Fibroblast of lung (primary cell): ENCODE measurements around the gene VWF.

Source experiments
- EZH2 ChIP-seq: IDR thresholded peaks from 2 replicates; pipeline ENCODE4 v1.5.1; 2012; ENCODE audit warnings: low read length, control low read depth, mild to moderate bottlenecking; ENCODE audit errors: missing control alignments
- TF ChIP-seq, protein P1 (sequence below), 2 donors: IDR thresholded peaks in 1 of 2; conservative IDR thresholded peaks in 1 of 2; 1 replicate in 1 of 2; 2 replicates in 1 of 2; pipeline ENCODE4 v1.5.1; 2011 to 2012; ENCODE audit warnings: low read length in 2 of 2, control low read depth in 1 of 2, inconsistent platforms in 1 of 2, low read depth in 1 of 2, mild to moderate bottlenecking in 1 of 2

DNA sequence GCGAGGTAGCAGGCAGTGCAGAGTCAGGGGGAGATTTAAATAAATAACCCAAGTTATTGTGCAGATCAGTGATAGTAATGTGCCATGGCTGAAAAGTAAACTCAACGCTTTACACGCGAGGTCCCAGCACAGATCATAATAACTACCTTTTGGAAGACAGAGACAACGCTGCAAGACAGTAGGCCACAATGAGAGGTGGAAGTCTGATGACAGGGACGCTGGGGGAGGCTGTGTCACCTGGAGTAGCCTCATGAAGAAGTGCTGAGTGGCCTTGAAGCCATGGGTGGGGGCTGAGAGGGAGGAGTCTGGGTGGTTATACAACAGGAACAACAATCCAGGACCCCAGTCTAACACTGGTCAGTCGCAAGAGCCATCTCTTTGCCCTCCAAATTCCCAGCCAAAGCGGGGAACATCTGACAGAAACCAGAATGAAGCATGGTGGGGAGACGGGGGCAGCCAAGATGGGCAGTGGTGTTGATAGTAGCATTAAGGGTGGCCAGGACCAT is 207.6 kb downstream of the VWF start:
- TF ChIP-seq, protein P1, sequence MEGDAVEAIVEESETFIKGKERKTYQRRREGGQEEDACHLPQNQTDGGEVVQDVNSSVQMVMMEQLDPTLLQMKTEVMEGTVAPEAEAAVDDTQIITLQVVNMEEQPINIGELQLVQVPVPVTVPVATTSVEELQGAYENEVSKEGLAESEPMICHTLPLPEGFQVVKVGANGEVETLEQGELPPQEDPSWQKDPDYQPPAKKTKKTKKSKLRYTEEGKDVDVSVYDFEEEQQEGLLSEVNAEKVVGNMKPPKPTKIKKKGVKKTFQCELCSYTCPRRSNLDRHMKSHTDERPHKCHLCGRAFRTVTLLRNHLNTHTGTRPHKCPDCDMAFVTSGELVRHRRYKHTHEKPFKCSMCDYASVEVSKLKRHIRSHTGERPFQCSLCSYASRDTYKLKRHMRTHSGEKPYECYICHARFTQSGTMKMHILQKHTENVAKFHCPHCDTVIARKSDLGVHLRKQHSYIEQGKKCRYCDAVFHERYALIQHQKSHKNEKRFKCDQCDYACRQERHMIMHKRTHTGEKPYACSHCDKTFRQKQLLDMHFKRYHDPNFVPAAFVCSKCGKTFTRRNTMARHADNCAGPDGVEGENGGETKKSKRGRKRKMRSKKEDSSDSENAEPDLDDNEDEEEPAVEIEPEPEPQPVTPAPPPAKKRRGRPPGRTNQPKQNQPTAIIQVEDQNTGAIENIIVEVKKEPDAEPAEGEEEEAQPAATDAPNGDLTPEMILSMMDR (conservative IDR thresholded peaks at IDR 0.05 in 1 of 2, IDR thresholded peaks at IDR 0.05 in 1 of 2; ENCODE audit: low read depth in 1 of 2, low read length in 2 of 2): no peak
- no peak for TF ChIP-seq EZH2
